ENCODE measurements around the gene MAP6D1. TPM values are rescaled to one million over a fixed set of nuclear protein-coding genes. Genes with fewer than 3 reads are reported as not detected.

MAP6D1 gene
- total RNA-seq, 1 donor from 2014 or later, result 3.2 TPM

DNA sequence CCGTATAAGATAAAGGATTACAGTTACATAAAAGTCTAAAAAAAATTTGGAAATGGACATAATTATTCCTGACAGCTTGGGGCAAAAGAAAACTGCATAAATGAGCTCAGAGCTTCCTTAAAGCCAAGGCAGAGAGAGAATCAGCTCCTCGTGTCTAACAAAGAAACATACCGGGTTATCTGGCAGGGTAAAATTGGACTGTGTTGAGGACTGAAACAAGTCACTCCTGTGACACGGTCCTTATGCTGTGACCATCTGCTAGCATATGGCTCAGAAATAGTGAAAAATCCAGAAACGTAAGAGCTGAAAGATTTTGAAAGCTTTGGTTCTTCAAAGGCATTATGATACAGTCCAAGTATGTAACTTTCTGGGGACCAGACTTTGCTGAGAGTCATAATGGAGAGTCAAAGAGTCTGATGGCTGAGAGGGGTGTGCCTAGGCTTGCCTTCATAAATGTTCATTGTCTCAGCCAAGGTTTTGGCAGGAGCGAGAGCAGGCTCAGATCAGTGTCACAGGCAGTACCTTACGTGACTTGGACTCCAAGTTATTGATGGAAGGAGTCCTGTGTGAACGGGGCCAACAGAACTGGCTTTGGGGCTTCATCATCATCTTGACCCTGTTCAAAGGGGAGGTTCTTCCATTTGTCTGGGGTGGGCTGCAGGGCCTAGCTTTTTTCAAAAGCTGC is 12.5 kb downstream of the MAP6D1 start:
- Mint-ChIP-seq H3K27ac (peak overlapping the region; percentile 72), H3K4me3 (no peak overlapping the region), H3K36me3 (peaks cover 29% of the 10 kb centered on the region), H3K27me3 (no peaks in the 10 kb centered on the region), H3K9me3 (no peaks in the 10 kb centered on the region), H3K4me1 (ENCODE audit: unreplicated experiment) (peaks cover 7% of the 10 kb centered on the region)
- TF ChIP-seq, protein P1, sequence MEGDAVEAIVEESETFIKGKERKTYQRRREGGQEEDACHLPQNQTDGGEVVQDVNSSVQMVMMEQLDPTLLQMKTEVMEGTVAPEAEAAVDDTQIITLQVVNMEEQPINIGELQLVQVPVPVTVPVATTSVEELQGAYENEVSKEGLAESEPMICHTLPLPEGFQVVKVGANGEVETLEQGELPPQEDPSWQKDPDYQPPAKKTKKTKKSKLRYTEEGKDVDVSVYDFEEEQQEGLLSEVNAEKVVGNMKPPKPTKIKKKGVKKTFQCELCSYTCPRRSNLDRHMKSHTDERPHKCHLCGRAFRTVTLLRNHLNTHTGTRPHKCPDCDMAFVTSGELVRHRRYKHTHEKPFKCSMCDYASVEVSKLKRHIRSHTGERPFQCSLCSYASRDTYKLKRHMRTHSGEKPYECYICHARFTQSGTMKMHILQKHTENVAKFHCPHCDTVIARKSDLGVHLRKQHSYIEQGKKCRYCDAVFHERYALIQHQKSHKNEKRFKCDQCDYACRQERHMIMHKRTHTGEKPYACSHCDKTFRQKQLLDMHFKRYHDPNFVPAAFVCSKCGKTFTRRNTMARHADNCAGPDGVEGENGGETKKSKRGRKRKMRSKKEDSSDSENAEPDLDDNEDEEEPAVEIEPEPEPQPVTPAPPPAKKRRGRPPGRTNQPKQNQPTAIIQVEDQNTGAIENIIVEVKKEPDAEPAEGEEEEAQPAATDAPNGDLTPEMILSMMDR (conservative IDR thresholded peaks at IDR 0.05), result no peak
- DNase-seq (ENCODE audit: extremely low spot score, unreplicated experiment), result no peak

DNA sequence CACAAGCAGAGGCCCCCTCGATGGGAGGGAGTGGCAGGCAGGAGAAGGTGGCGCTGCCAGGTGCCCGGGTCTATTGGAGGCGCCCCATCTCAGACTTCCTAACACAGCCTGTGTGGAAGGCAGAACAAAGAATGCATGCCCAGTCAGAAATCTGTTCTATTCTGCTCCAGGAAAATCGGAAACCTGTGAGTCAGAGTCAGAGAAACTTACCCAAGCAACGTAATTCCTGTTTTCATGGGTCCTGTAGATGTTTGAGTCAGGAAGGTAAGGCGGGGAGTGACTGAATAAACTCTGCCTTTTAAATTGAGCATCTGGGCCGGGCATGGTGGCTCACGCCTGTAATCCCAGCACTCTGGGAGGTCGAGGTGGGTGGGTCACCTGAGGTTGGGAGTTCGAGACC is 13.7 kb downstream of the MAP6D1 start:
- H3K4me1 Mint-ChIP-seq (ENCODE audit: unreplicated experiment), result peaks cover 7% of the 10 kb centered on the region
- H3K27ac Mint-ChIP-seq, result no peak overlapping the region
- DNase-seq (ENCODE audit: extremely low spot score, unreplicated experiment), result no peak
- H3K9me3 Mint-ChIP-seq, result no peaks in the 10 kb centered on the region
- H3K4me3 Mint-ChIP-seq, result no peak overlapping the region
- peaks cover 40% of the 10 kb centered on the region for H3K36me3 Mint-ChIP-seq
- no peaks in the 10 kb centered on the region for H3K27me3 Mint-ChIP-seq
- TF ChIP-seq, protein P1 (conservative IDR thresholded peaks at IDR 0.05), result no peak

DNA sequence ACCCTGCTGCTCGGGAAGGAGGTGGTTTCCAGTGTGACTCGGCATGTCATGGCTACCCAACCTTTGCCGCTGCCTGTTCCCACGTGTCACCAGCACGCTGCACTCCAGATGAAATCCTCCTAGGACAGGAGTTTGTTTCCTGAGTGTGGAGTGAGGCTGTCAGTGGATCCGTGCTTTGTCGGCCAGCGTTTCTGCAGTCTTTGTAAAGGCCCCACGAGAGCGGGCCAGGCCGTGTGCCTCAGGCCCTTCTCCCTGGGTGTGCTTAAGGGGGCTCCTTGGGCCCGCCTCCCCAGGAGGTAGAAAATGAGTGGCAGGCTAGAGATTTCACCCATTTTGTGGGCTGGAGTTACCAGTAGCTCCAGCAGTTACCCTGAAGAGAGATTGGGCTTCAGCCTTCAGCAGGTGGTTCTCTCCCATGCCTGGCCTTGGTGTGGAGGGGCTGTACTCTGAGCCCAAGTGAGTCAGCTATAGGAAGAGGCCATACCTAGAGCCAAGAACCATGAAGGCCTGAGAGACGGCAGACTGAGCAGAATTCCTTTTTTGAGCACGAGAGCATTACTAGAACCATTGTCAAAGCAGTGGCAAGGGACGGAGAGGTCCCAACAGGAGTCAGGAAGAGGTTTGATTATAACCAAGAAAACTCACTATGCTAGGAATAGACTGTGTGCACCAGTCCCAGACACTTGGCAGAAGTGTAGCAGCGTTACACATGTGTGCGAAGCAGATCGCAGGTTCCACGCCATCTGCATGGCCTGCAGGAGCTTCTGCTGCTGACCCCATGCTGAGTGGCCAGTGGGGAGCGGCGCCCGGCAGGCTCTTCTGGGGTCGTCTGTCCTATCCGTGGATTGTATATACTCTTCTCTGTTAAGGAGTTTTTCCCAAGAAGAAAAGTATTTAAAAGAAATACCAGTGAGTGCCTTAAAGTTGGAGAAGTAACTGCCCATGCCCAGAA is 14.5 kb downstream of the MAP6D1 start:
- TF ChIP-seq, protein P1 (conservative IDR thresholded peaks at IDR 0.05), result no peak
- Mint-ChIP-seq H3K27ac (peak overlapping the region; percentile 21), H3K4me1 (ENCODE audit: unreplicated experiment) (peaks cover 7% of the 10 kb centered on the region), H3K4me3 (no peak overlapping the region), H3K9me3 (no peaks in the 10 kb centered on the region), H3K27me3 (no peaks in the 10 kb centered on the region), H3K36me3 (peaks cover 38% of the 10 kb centered on the region)
- DNase-seq (ENCODE audit: extremely low spot score, unreplicated experiment), result no peak

DNA sequence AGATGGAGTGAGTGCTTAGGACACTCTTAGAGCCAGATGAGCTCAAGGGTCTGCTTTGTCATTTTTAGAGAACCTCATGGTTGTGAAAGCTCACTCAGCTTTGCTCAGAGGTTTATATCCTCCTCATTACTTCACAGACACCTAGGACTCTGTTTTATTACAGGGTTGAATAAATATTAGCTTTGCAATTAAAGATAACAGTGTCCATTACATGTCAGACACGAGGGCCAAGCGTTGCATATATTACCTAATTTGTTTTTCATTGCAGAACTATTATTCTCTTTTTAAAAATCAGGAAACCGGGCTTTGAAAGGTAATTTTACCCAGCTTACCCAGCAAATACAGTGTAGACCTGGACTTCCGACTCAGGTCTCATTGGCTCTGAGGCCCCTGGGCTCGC is 16.1 kb downstream of the MAP6D1 start:
- Mint-ChIP-seq H3K4me1 (ENCODE audit: unreplicated experiment) (peaks cover 7% of the 10 kb centered on the region), H3K27me3 (no peaks in the 10 kb centered on the region), H3K36me3 (peaks cover 40% of the 10 kb centered on the region), H3K9me3 (no peaks in the 10 kb centered on the region), H3K27ac (no peak overlapping the region), H3K4me3 (no peak overlapping the region)
- TF ChIP-seq, protein P1 (conservative IDR thresholded peaks at IDR 0.05), result no peak
- DNase-seq (ENCODE audit: extremely low spot score, unreplicated experiment), result no peak

DNA sequence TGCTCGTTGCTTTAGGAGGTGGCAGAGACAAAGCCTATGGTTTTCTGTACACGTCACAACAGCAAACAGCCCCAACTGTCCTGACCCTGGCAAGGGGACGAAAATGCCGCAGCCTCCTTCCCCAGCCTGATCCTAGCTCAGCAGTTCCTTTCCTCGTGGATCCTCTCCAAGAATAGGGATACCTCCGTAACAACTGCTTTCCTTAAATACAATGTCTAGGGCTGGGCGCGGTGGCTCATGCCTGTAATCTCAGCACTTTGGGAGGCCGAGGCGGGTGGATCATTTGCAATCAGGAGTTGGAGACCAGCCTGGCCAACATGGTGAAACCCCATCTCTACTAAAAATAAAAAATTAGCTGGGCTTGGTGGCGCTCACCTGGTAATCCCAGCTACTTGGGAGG is 17.0 kb downstream of the MAP6D1 start:
- peaks cover 6% of the 10 kb centered on the region for H3K4me1 Mint-ChIP-seq (ENCODE audit: unreplicated experiment)
- H3K4me3 Mint-ChIP-seq, result no peak overlapping the region
- peaks cover 45% of the 10 kb centered on the region for H3K36me3 Mint-ChIP-seq
- no peak overlapping the region for H3K27ac Mint-ChIP-seq
- no peak for DNase-seq (ENCODE audit: extremely low spot score, unreplicated experiment)
- TF ChIP-seq, protein P1 (conservative IDR thresholded peaks at IDR 0.05), result no peak
- H3K9me3 Mint-ChIP-seq, result no peaks in the 10 kb centered on the region
- H3K27me3 Mint-ChIP-seq, result no peaks in the 10 kb centered on the region

All from type B pancreatic cell (in vitro differentiated cells).